ENCODE data around the gene GREB1. TPM values are rescaled to one million over a fixed set of nuclear protein-coding genes. Genes with fewer than 3 reads are reported as not detected.

GREB1 gene
- total RNA-seq, 1 experiment from 2014 or later = 16.5 TPM

DNA sequence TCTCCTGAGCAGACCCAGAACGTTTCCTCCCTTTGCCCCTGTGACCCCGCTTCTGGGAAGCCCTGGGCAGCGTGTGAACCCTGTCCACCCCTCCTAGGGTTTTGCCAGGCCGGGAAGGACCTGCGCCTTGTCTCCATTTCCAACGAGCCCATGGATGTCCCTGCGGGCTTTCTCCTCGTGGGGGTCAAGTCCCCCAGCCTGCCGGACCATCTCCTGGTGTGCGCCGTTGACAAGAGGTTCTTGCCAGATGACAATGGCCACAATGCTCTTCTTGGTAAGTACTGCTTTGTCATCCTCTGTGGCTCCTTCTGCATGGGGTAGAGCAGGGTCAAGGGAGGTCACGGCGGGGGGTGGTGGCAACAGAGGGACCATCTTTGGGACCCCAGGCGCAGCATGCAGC lies 32.5 kb downstream of the GREB1 start:
- Histone ChIP-seq H3K9ac (ENCODE audit: extremely low read depth, insufficient read length, low read length) (no peak overlapping the region), H2BK12ac (ENCODE audit: insufficient read length, low read depth, low read length) (no peak overlapping the region), H3K14ac (ENCODE audit: insufficient read depth, low read length) (no peak overlapping the region), H4K8ac (replicated peaks; ENCODE audit: insufficient read length, low read depth, low read length) (no peak overlapping the region), H3K23me2 (ENCODE audit: insufficient read length, low read depth, low read length, poor library complexity, severe bottlenecking) (no peaks in the 10 kb centered on the region), H3K18ac (ENCODE audit: insufficient read length, low read depth, low read length) (no peak overlapping the region), H3K23ac (ENCODE audit: insufficient read length, low read depth, low read length) (no peak overlapping the region), H2AK5ac (ENCODE audit: insufficient read length, low read length) (no peak overlapping the region), H3K79me2 (ENCODE audit: insufficient read depth, low read length) (no peaks in the 10 kb centered on the region), H2AFZ (ENCODE audit: low read length) (no peak overlapping the region), H3K4ac (ENCODE audit: low read depth, low read length) (no peak overlapping the region), H3K4me1 (ENCODE audit: insufficient read depth, low read length) (no peaks in the 10 kb centered on the region), H2BK5ac (ENCODE audit: insufficient read length, low read length) (no peak overlapping the region), H3K9me3 (ENCODE audit: control insufficient read depth, low read depth, low read length) (no peaks in the 10 kb centered on the region), H2BK20ac (ENCODE audit: low read depth, low read length, poor library complexity, severe bottlenecking) (no peak overlapping the region), H3T11ph (ENCODE audit: low read length) (no peak overlapping the region), H2BK120ac (ENCODE audit: low read depth, low read length, poor library complexity, severe bottlenecking) (no peak overlapping the region), H4K20me1 (ENCODE audit: control insufficient read depth, insufficient read depth, insufficient read length) (no peaks in the 10 kb centered on the region), H3K79me1 (ENCODE audit: insufficient read depth, low read depth, low read length, poor library complexity, severe bottlenecking) (no peaks in the 10 kb centered on the region), H4K91ac (ENCODE audit: insufficient read length, low read depth, low read length) (no peak overlapping the region), H3K27ac (ENCODE audit: insufficient read length, low read depth, low read length) (no peak overlapping the region), H4K5ac (ENCODE audit: insufficient read length, low read depth, low read length) (no peak overlapping the region), H3K4me2 (ENCODE audit: insufficient read depth, insufficient read length, low read length) (no peak overlapping the region), H3K27me3 (ENCODE audit: insufficient read depth, low read length) (no peaks in the 10 kb centered on the region), H2BK15ac (ENCODE audit: low read depth, low read length) (no peak overlapping the region), H3K56ac (ENCODE audit: insufficient read length, low read depth, low read length) (no peak overlapping the region)
- TF ChIP-seq CTCF (conservative IDR thresholded peaks at IDR 0.05) = no peak
- Mint-ChIP-seq H3K4me3 (no peak overlapping the region), H3K36me3 (ENCODE audit: insufficient read depth in 1 of 3, low read depth in 3 of 3) (peaks cover 0 to 2% (median 2%) of the 10 kb centered on the region in 3 experiments; a peak in 3 of 7 replicates), H3K27me3 (ENCODE audit: low read depth) (no peaks in the 10 kb centered on the region), H3K9me3 (no peaks in the 10 kb centered on the region), H3K27ac (no peak overlapping the region; a peak in 1 of 7 replicates), H3K4me1 (peaks cover 0 to 4% of the 10 kb centered on the region in 2 experiments; a peak in 2 of 4 replicates)
- DNase-seq = no peak
- no CpG with 5 or more reads among the region's 14 CpGs for WGBS (ENCODE audit: extremely low coverage, insufficient read length, low lambda C conversion rate)
